HepG2 (cell line): ENCODE results near the gene SKI. TPM values are rescaled to one million over a fixed set of nuclear protein-coding genes. Genes with fewer than 3 reads are reported as not detected.

Experiments used
- CHD2 ChIP-seq: IDR thresholded peaks from 2 replicates; pipeline ENCODE4 v1.6.1; 2011; ENCODE audit warnings: low read depth, low read length, improper control_type of control experiment
- HHEX ChIP-seq: IDR thresholded peaks from 2 replicates; pipeline ENCODE4 v1.6.1; 2016; ENCODE audit warnings: control low read depth
- MAZ ChIP-seq, 2 experiments: sonication (generic) in 1 of 2; formaldehyde crosslinking in 1 of 2; IDR thresholded peaks; 2 replicates each; pipeline versions ENCODE4 v1.5.0 to v1.6.1; 2012 to 2020; ENCODE audit warnings: low read depth in 2 of 2, mild to moderate bottlenecking in 2 of 2, borderline replicate concordance in 1 of 2, improper control_type of control experiment in 1 of 2, low read length in 1 of 2, missing genetic modification reagents in 1 of 2, moderate library complexity in 1 of 2
- MIXL1 ChIP-seq: IDR thresholded peaks from 2 replicates; pipeline ENCODE4 v1.6.1; 2016
- PTBP1 ChIP-seq: fragments of 200-400 bp; formaldehyde crosslinking; IDR thresholded peaks from 2 replicates; pipeline ENCODE4 v1.6.1; 2018; ENCODE audit warnings: low read length, low read depth; ENCODE audit not compliant: poor library complexity, severe bottlenecking
- RELA ChIP-seq: sonication (generic); formaldehyde crosslinking; IDR thresholded peaks from 2 replicates; pipeline ENCODE4 v1.4.0; 2020; ENCODE audit warnings: missing genetic modification reagents
- SOX5 ChIP-seq: IDR thresholded peaks from 2 replicates; pipeline ENCODE4 v1.6.1; 2016; ENCODE audit warnings: borderline replicate concordance
- TARDBP ChIP-seq: sonication (generic); formaldehyde crosslinking; IDR thresholded peaks from 2 replicates; pipeline ENCODE4 v1.8.0; 2022; ENCODE audit warnings: mild to moderate bottlenecking, missing genetic modification reagents
- YEATS2 ChIP-seq: sonication (generic); formaldehyde crosslinking; IDR thresholded peaks from 2 replicates; pipeline ENCODE4 v1.4.0; 2020; ENCODE audit warnings: missing genetic modification reagents, borderline replicate concordance
- ZNF224 ChIP-seq: sonication (generic); formaldehyde crosslinking; IDR thresholded peaks from 2 replicates; pipeline ENCODE4 v1.5.0; 2020; ENCODE audit warnings: mild to moderate bottlenecking, missing genetic modification reagents
- polyA plus RNA-seq, 8 experiments: library from polyadenylated mRNA; depleted of rRNA in 3 of 8; stranded (reverse) in 7 of 8; unstranded in 1 of 8; fragments of >200 nt; fragmentation: Illumina TruSeq in 4 of 8; extraction: Trizol in 4 of 8; gene quantifications; 2 replicates each; pipeline versions ENCODE4 v1.2.1 to v1.2.3, GENCODE V29; 2011 to 2016; ENCODE audit warnings: low read depth in 4 of 8, missing spikeins in 1 of 8, mixed read lengths in 1 of 8; ENCODE audit not compliant: insufficient read depth in 1 of 8
- total RNA-seq, 5 experiments: library from RNA; depleted of rRNA; stranded (reverse); fragments of >200 nt; fragmentation: Illumina TruSeq; extraction: Trizol; gene quantifications; 2 replicates each; pipeline ENCODE4 v1.2.3, GENCODE V29; 2016; ENCODE audit warnings: low read depth in 1 of 5
- TF ChIP-seq, protein P1 (sequence below): sonication (generic); formaldehyde crosslinking; IDR thresholded peaks from 2 replicates; pipeline ENCODE4 v1.4.0; 2020; ENCODE audit warnings: missing genetic modification reagents, mild to moderate bottlenecking, borderline replicate concordance
- TF ChIP-seq, protein P2 (sequence below): sonication (generic); formaldehyde crosslinking; IDR thresholded peaks from 2 replicates; pipeline ENCODE4 v1.5.1; 2020; ENCODE audit warnings: missing genetic modification reagents, mild to moderate bottlenecking, borderline replicate concordance

The SKI gene
- total and polyA plus RNA-seq, 2 of the 13 experiments (the other 11 are each of a cell fraction or from before 2014, with no cell fraction given), result 4.7 to 6.9 TPM

DNA sequence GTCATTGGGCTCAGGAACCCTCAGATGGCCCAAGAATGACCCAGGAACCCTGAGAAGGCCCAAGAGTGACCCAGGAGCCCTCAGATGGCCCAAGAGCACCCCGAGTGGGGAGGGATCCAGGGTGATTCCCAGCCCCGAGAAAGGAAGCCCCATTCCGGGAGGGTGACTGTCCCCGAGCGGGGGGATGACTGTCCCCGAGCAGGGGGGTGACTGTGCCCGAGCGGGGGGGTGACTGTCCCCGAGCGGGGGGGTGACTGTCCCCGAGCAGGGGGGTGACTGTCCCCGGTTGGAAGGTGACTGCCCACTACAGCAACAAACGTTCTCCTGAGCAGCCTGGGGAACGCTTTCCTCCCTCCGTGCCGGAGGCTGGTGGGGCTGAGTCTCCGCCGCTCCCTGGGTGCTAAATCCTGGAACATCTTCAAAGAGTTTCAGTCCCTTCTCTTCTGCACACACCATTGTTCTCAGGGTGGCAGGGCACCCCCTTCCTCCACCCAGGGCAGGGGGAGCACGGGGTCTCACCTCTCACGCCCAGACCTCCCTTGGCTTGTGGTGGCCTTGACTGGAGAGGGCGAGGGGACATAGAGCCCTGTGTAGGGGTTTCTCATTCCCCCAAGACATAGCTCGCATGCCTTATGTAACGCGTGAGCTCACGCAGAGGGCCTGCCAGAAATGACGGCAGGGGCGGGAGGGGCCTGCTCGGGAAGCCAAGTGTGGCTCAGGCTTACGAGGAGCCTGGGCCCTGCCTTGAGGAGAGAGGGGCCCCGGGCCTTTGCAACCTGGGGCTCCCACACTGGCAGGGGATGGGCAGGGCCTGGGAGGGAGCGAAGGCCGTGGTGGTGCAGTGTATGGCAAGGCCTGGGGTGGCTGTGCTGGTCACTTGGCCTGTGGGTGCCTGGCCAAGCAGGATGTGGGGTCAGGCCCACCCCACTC is 14.3 kb upstream of the SKI start (continued):
- TF ChIP-seq CHD2, result no peak
- no peak for TF ChIP-seq RELA
- 0 out of 2 replicates have a peak, but pooled peaks have one; percentile 6 for TF ChIP-seq YEATS2 (CRISPR knock-in tag)
- TF ChIP-seq, protein P1, sequence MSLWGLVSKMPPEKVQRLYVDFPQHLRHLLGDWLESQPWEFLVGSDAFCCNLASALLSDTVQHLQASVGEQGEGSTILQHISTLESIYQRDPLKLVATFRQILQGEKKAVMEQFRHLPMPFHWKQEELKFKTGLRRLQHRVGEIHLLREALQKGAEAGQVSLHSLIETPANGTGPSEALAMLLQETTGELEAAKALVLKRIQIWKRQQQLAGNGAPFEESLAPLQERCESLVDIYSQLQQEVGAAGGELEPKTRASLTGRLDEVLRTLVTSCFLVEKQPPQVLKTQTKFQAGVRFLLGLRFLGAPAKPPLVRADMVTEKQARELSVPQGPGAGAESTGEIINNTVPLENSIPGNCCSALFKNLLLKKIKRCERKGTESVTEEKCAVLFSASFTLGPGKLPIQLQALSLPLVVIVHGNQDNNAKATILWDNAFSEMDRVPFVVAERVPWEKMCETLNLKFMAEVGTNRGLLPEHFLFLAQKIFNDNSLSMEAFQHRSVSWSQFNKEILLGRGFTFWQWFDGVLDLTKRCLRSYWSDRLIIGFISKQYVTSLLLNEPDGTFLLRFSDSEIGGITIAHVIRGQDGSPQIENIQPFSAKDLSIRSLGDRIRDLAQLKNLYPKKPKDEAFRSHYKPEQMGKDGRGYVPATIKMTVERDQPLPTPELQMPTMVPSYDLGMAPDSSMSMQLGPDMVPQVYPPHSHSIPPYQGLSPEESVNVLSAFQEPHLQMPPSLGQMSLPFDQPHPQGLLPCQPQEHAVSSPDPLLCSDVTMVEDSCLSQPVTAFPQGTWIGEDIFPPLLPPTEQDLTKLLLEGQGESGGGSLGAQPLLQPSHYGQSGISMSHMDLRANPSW (CRISPR knock-in tag), result no peak
- no peak for TF ChIP-seq MAZ (IDR thresholded peaks at IDR 0.05; ENCODE audit: borderline replicate concordance, low read depth, low read length)
- TF ChIP-seq MAZ (CRISPR knock-in tag; IDR thresholded peaks at IDR 0.05; ENCODE audit: low read depth), result 0 out of 2 replicates have a peak, but pooled peaks have one; percentile 12
- no peak for TF ChIP-seq PTBP1
- TF ChIP-seq TARDBP (CRISPR knock-in tag), result 0 out of 2 replicates have a peak, but pooled peaks have one; percentile 5
- no peak for TF ChIP-seq HHEX
- no peak for TF ChIP-seq MIXL1 (CRISPR knock-in tag)
- TF ChIP-seq SOX5 (CRISPR knock-in tag), result no peak
- TF ChIP-seq, protein P2, sequence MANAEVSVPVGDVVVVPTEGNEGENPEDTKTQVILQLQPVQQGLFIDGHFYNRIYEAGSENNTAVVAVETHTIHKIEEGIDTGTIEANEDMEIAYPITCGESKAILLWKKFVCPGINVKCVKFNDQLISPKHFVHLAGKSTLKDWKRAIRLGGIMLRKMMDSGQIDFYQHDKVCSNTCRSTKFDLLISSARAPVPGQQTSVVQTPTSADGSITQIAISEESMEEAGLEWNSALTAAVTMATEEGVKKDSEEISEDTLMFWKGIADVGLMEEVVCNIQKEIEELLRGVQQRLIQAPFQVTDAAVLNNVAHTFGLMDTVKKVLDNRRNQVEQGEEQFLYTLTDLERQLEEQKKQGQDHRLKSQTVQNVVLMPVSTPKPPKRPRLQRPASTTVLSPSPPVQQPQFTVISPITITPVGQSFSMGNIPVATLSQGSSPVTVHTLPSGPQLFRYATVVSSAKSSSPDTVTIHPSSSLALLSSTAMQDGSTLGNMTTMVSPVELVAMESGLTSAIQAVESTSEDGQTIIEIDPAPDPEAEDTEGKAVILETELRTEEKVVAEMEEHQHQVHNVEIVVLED (CRISPR knock-in tag), result 0 out of 2 replicates have a peak, but pooled peaks have one; percentile 12
- 0 out of 2 replicates have a peak, but pooled peaks have one; percentile 64 for TF ChIP-seq ZNF224
- TF ChIP-seq, all 625 proteins: peak for 9
